LoVo (cell line): Measurements from ENCODE around the gene AQP4.

Experiments used
- DNase-seq: peaks from one replicate; pipeline ENCODE4 v3.0.0-alpha.2; 2016; ENCODE audit warnings: low spot score

The AQP4 gene, protein sequence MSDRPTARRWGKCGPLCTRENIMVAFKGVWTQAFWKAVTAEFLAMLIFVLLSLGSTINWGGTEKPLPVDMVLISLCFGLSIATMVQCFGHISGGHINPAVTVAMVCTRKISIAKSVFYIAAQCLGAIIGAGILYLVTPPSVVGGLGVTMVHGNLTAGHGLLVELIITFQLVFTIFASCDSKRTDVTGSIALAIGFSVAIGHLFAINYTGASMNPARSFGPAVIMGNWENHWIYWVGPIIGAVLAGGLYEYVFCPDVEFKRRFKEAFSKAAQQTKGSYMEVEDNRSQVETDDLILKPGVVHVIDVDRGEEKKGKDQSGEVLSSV

DNA sequence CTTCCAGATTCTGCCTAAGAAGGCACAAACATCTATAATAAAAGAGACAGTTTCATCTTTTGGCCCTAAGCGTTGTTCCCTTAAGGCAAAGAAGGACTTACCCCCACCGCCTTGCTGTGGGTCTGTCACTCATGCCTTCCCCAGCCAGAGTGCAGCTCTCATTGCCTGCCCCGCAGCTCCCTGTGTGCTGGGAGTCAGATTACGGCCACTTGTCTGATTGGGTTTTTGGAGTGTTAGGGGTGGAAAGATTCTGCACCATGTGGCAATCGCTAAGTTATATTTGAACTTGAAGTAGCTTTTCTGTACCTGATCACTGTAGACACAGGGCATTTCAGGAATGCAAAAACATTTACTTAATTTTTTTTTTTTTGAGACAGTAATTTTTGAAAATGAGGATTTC, at the start of gene AQP4:
Gene AQP4, minus strand, starts transcription at position 151 of the 400 bp plus-strand sequence. Its CDS starts 18 bp downstream, at position 133.
- DNase-seq = no peak

DNA sequence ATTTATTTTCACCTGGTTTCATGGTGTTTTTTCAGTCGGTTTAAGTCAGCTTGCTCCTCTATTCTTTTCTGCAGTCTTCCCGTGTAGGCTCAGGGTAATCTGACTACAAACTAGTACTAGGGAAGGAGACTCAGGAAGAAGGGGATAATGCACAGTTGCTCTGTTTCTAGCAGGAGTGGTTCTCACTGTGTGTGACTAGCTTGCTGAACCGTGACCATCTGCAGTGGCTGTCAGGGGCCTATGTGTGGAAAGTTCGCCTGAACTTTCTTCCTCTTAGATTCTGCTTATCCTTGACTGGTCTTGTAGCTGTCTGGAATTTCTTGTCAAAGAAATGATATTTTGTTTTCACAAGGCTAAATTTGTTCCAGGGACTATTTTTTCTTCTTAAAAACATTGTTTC, 46.3 kb upstream of the AQP4 start:
- DNase-seq = no peak

DNA sequence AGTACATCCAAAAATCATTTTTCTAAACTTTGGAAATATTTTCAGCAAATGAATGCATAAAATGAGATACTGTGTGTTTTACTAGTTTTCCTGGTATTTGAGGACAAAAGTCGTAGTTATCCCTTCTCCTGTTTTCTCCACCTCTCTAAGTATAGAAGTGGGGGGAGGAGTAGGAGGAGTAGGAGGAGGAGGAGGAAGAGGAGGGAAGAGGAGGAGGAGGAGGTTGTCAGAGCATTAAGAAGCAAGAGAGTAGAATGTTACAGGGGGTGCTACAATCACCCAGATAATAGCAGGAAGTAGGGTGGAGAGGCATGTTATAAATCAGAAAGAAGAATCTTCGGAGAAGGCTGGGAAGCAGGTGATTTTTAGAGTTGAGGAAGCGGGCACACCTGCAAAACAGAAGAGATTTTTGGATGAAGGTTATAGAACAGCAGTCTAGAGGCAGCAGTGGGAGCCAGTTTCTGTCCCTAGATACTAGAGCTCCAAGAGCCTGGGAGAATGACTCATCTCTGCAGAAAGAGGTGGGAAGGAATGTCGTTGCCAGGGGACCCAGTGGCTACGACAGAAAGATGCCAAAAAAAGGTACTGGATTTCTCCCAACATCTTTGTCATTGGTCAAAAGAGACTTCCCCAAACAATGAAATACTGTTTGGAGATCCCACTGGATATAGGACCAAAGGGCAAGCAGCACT, 44.2 kb upstream of the AQP4 start:
- DNase-seq = no peak

DNA sequence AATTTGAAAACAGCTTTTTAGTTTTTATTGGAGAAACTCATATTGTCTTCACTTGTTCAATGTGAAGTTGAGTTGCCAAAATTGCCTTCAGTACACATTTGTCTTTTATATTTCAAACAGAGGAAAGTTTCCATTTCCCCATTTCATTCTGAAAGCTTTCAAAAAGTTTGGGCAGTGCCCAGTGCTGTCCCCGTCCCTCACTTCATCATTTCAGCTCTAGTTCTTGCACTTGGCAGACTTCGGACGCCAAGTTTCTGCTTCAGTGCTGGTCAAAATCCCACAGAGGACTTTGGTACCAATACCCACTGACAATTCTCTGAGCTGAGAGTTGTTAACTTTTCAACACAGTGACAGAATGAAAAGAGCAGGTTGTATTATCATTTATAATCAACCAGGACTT, 43.4 kb upstream of the AQP4 start:
- DNase-seq = no peak

DNA sequence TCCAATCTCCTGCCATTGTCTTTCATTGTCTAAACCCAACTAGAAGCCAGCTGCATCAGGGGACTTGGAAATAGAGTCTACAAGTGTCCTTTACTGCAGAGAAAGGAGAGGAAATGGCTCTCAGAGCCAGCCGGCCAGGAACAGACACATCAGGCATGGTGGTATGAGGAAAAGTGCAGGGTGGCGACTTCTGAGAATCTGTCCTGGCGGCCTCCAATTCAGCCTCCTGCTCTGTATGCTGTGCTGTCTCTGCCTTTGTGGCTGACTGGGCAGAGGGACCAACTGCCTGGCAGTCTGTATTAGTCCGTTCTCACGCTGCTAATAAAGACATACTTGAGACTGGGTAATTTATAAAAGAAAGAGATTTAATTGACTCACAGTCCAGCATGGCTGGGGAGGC, 36.8 kb upstream of the AQP4 start:
- DNase-seq = no peak

- no peak for DNase-seq
Observed at GRCh38 chr18:26901020-26901419, 35.5 kb upstream of the AQP4 start.

DNA sequence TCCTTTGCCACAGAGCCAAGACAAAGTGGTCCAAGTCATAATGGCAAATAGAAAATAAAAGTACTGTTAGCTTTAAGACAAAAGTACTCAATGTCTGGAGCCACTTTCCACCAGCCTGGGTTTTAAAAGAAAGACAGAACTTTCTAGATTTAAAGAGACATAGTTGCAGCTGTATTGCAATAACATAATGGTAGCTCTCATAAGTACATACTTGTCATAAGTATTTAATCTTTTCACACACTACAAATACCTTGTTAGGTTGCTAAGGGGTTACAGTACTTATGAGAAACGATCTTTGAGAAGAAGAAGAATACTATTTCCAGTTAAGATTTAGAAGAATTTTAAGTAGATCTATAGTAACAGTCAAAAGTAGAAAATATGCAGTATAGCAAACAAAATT, 28.9 kb upstream of the AQP4 start:
- no peak for DNase-seq

GRCh38 chr18:26893996-26894395, 28.5 kb upstream of the AQP4 start:
- no peak for DNase-seq

GRCh38 chr18:26888259-26888658, 22.8 kb upstream of the AQP4 start:
- DNase-seq = no peak

- peak; percentile 32 for DNase-seq
Observed at GRCh38 chr18:26875040-26875654, 9.6 kb upstream of the AQP4 start.

DNA sequence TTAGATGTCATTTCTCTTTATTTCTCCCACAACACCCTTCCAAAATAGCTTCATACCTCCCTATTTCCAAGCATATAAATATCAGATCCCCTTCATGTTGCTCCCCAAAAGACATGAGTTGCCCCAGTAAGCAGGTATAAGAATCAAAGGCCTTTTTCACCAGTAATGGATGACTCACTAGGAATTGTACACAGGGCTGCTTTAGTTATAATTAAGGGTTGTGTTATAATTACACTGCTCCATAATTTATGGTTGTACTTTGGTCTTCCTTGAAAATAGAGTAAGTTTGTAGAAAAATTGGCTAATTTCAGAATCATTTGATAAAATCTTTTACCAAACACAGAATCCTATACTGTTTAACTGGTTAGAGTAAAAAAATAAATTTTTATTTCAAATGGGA, 8.8 kb upstream of the AQP4 start:
- no peak for DNase-seq

- DNase-seq = no peak
Observed at GRCh38 chr18:26869640-26870039, 4.1 kb upstream of the AQP4 start.

GRCh38 chr18:26868968-26869586, 3.6 kb upstream of the AQP4 start:
- DNase-seq = no peak

- no peak for DNase-seq
Observed at GRCh38 chr18:26867471-26867870, 2.0 kb upstream of the AQP4 start.

DNA sequence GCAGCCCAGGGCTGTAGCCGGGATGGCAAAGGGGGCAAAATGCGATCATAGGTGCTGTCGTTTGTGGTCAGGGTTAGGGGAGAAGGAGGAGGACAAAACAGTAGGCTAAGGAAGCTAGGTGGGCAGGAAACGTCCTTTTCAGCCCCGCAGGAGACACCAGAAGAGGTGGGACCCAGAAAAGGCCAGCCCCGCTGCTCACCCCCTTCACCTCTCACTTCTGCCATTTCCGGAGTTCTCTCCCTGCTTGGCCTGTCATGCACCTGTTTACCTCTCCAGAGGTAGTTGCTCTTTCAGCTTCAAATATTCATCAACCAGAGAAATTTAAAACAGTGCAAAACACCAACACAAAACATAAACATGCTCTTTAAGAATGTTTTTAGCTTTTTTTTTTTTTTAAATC, 849 bp downstream of the AQP4 start:
- DNase-seq = no peak

DNA sequence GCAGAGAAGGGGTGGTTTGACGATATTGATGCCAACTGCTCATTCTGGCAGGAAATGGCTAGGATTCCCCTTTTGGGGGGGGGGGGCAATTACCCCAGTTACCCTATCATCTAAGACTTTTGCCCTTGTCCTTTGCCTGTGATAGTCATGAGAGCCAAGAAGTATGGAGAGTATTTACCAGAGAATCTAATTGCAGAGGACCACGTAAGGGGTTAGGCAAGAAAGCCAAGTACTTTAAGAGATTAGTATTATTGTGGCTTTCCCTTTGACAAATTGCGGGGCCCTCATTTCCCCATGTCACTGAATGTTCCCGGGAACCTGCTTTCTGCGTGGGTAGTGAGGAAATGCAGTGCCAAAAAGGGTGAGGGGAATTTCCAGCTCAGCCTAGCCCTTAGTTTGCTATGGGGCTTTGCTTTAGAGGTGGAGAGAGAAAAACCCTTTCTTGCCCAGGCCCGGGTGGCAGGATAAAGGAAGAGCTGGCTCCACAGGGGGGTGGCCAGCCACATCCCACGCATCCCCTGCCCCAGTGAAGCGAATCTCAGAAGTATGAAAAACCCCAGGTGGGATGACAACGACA, 1.5 kb downstream of the AQP4 start:
- no peak for DNase-seq

- DNase-seq = no peak
Observed at GRCh38 chr18:26863122-26863879, 2.2 kb downstream of the AQP4 start.

DNA sequence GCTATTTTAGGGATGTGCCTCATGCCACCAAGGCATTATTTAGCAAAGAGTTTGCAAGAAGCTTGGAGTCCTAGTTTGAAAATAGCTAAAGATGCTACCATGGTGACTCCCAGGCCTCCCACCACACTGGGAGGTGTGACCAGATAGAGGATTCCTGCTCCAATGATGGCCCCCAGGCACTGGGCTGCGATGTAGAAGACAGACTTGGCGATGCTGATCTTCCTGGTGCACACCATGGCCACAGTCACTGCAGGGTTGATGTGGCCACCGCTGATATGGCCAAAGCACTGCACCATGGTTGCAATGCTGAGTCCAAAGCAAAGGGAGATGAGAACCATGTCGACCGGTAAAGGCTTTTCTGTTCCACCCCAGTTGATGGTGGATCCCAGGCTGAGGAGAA, 3.4 kb downstream of the AQP4 start:
- DNase-seq = no peak

DNA sequence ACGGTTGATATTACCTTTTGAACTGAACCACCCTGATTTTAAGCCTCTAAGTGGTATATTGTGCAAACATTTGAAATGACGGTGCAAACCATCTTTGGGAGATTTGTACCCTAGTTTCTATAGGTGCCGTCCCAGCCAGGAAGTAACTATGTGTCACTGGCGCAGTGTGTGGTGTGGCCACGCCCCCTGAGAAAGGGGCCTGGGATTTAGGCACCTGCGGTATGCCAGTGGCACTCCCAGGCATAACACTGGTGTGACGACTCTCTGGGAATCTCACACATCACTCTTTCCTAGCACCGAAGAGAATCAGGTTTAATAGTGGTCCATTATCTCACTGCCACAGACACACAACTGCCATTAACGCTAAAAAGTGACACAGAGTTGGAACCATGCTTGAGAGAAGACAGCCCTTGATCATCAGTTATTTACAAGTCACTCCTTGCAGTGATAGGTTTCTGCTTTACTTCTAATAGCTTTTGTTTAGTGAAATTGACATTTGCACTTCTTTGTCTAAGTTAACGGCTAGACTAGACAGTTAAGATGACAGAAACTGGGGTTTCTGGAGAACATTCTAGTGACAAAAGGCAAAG, 11.1 kb downstream of the AQP4 start:
- DNase-seq = no peak

DNA sequence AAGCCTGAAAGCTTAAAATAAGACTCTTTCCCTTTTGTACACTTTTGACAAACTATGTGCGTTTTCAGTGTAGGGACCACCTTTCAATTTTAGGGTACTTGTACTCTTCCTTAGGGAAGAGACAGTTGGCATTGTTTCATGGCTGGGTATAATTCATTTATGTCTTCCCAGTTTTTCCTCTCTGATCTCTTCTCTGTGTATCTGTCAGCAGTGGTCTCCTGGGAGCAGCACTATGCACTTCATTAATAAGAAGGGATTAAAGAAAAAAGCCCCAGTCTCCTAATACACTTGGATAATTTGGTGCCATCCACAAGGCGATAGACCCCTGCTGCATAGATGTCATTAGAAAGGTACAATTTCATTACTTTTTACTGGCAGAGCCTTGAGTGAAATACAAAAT, 12.1 kb downstream of the AQP4 start:
- DNase-seq = no peak

GRCh38 chr18:26843760-26844159, 21.7 kb downstream of the AQP4 start:
- DNase-seq = no peak
